WTC11 (cell line): ENCODE data around the gene TDP2. TPM values are rescaled to one million over a fixed set of nuclear protein-coding genes. Genes with fewer than 3 reads are reported as not detected.
A peak's percentile ranks its signal among the peaks of the same experiment; 100 is the strongest.

ENCODE experiments used
- ATAC-seq: fragments of 200-7000 bp; cut with Tn5 transposase; 2 replicates; pipeline ENCODE4 v1.10.0; 2021; ENCODE audit warnings: mild to moderate bottlenecking, moderate library complexity
- CTCF ChIA-PET: fragments of 300-600 bp; sonication (Branson Sonifier 250); formaldehyde crosslinking; loops from one replicate; lab custom pipeline; 2021; ENCODE audit warnings: antibody characterized with exemption; lab: Charles Lee
- POLR2A ChIA-PET: fragments of 350-600 bp; sonication (Branson Sonifier 250); formaldehyde crosslinking; loops from one replicate; lab custom pipeline; 2021; ENCODE audit warnings: antibody characterized with exemption; lab: Charles Lee
- DNase-seq: peaks from one replicate; pipeline ENCODE4 v3.0.0; 2021; ENCODE audit warnings: low spot score
- H3K27ac Mint-ChIP-seq: 2 replicates; pipeline ENCODE4 v1.8.0; 2021; ENCODE audit warnings: mixed read lengths
- H3K27me3 Mint-ChIP-seq: 2 replicates; pipeline ENCODE4 v1.8.0; 2021; ENCODE audit warnings: low read depth, mild to moderate bottlenecking, moderate library complexity, mixed read lengths
- H3K36me3 Mint-ChIP-seq: 2 replicates; pipeline ENCODE4 v1.8.0; 2021; ENCODE audit warnings: mixed read lengths
- H3K4me1 Mint-ChIP-seq: 2 replicates; pipeline ENCODE4 v1.8.0; 2022; ENCODE audit warnings: mixed read lengths
- H3K4me3 Mint-ChIP-seq: 2 replicates; pipeline ENCODE4 v1.8.0; 2021; ENCODE audit warnings: mild to moderate bottlenecking, moderate library complexity, mixed read lengths
- H3K9me3 Mint-ChIP-seq: 2 replicates; pipeline ENCODE4 v1.8.0; 2021; ENCODE audit warnings: mixed read lengths
- CREB1 ChIP-seq: sonication (generic); formaldehyde crosslinking; IDR thresholded peaks from 2 replicates; pipeline ENCODE4 v1.8.0; 2023; ENCODE audit warnings: mild to moderate bottlenecking, missing genetic modification reagents
- EMX1 ChIP-seq: fragments of 250-450 bp; sonication (Bioruptor Pico); IDR thresholded peaks from 2 replicates; pipeline ENCODE4 v1.8.0; 2021; ENCODE audit warnings: mild to moderate bottlenecking
- FOXK1 ChIP-seq: sonication (generic); formaldehyde crosslinking; IDR thresholded peaks from 2 replicates; pipeline ENCODE4 v1.8.0; 2022; ENCODE audit warnings: mild to moderate bottlenecking, moderate library complexity, missing genetic modification reagents
- HMGA2 ChIP-seq: fragments of 250-450 bp; sonication (Bioruptor Pico); IDR thresholded peaks from 2 replicates; pipeline ENCODE4 v1.4.0; 2021; ENCODE audit warnings: mild to moderate bottlenecking, moderate library complexity
- NR3C1 ChIP-seq: sonication (generic); formaldehyde crosslinking; conservative IDR thresholded peaks from 2 replicates; pipeline ENCODE4 v1.8.1; 2023; ENCODE audit warnings: low read depth, mild to moderate bottlenecking, missing genetic modification reagents
- RORB ChIP-seq: fragments of 250-450 bp; sonication (Bioruptor Pico); IDR thresholded peaks from 2 replicates; pipeline ENCODE4 v1.9.0; 2021; ENCODE audit warnings: mild to moderate bottlenecking
- TCF7 ChIP-seq: sonication (generic); formaldehyde crosslinking; IDR thresholded peaks from 2 replicates; pipeline ENCODE4 v1.8.0; 2022; ENCODE audit warnings: mild to moderate bottlenecking, low read depth, missing genetic modification reagents, moderate library complexity
- ZNF263 ChIP-seq: sonication (generic); formaldehyde crosslinking; IDR thresholded peaks from 2 replicates; pipeline ENCODE4 v1.8.1; 2022; ENCODE audit warnings: low read depth, mild to moderate bottlenecking, moderate library complexity, missing genetic modification reagents
- total RNA-seq: library from RNA; stranded (reverse); gene quantifications from 3 replicates; pipeline ENCODE4 v1.2.3, GENCODE V29; 2021
- TF ChIP-seq, protein P1 (sequence below): sonication (generic); formaldehyde crosslinking; IDR thresholded peaks from 2 replicates; pipeline ENCODE4 v1.8.1; 2023; ENCODE audit warnings: mild to moderate bottlenecking, missing genetic modification reagents
- TF ChIP-seq, protein P2 (sequence below): fragments of 250-450 bp; sonication (Bioruptor Pico); IDR thresholded peaks from 2 replicates; pipeline ENCODE4 v1.9.0; 2021; ENCODE audit warnings: mild to moderate bottlenecking, borderline replicate concordance
- TF ChIP-seq, protein P3 (sequence below): fragments of 250-450 bp; sonication (Bioruptor Pico); conservative IDR thresholded peaks from 2 replicates; pipeline ENCODE4 v1.9.0; 2021; ENCODE audit warnings: mild to moderate bottlenecking

TDP2 gene
- total RNA-seq, 1 experiment from 2014 or later, result 49.1 TPM

DNA sequence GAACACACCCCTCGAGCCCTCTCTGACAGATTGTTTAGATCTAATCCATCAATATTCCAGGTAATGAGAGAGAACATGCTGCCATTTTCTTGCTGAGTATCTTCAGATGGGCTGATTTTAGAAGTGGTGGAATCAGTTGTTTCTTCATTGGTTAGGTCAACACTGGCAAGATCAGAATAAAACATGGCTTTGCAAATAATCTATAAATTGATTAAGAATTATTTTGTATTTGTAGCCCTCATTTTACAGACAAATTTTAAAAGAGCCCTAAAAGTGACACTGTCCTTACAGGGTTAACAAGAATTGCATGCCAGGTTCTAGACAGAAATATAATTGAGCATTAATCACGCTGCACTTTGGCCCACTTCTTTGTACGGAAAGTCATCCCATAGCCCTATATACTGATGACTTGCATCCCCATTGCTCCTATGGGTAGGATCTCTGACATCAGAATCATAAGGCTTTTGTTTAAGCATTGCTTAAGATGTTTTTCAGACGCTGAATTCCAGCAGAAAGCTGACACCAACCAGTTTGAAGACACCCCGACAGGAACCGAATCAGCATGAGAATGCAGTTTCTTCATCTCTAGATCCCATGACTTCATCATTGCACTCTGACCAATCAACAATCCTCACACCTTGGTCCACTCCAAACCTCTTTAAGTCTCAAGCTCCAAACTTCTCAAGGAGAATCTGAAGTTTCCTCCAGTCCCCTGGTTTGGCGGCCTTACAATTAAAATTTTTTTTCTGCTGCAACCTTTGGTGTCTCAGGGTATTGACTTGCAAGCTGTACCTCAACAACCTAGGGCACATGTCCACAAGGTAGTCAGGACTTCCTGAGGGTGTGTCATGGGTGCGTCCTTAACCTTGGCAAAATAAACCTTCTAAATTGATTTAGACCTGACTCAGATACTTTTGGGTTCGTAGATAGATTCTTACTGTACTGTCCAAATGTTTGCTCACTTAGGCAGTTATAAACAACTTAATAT is 7.8 kb downstream of the TDP2 start:
- Mint-ChIP-seq H3K9me3 (no peaks in the 10 kb centered on the region), H3K27me3 (no peaks in the 10 kb centered on the region), H3K4me1 (peaks cover 28% of the 10 kb centered on the region), H3K36me3 (peaks cover 42% of the 10 kb centered on the region), H3K27ac (peak overlapping the region; percentile 94), H3K4me3 (no peak overlapping the region; the same call in 1 of the 2 replicates)
- TF ChIP-seq ZNF263, result no peak
- TF ChIP-seq, protein P1, sequence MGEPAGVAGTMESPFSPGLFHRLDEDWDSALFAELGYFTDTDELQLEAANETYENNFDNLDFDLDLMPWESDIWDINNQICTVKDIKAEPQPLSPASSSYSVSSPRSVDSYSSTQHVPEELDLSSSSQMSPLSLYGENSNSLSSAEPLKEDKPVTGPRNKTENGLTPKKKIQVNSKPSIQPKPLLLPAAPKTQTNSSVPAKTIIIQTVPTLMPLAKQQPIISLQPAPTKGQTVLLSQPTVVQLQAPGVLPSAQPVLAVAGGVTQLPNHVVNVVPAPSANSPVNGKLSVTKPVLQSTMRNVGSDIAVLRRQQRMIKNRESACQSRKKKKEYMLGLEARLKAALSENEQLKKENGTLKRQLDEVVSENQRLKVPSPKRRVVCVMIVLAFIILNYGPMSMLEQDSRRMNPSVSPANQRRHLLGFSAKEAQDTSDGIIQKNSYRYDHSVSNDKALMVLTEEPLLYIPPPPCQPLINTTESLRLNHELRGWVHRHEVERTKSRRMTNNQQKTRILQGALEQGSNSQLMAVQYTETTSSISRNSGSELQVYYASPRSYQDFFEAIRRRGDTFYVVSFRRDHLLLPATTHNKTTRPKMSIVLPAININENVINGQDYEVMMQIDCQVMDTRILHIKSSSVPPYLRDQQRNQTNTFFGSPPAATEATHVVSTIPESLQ (CRISPR knock-in tag), result no peak
- no peak for TF ChIP-seq NR3C1 (CRISPR knock-in tag)
- TF ChIP-seq, protein P2, sequence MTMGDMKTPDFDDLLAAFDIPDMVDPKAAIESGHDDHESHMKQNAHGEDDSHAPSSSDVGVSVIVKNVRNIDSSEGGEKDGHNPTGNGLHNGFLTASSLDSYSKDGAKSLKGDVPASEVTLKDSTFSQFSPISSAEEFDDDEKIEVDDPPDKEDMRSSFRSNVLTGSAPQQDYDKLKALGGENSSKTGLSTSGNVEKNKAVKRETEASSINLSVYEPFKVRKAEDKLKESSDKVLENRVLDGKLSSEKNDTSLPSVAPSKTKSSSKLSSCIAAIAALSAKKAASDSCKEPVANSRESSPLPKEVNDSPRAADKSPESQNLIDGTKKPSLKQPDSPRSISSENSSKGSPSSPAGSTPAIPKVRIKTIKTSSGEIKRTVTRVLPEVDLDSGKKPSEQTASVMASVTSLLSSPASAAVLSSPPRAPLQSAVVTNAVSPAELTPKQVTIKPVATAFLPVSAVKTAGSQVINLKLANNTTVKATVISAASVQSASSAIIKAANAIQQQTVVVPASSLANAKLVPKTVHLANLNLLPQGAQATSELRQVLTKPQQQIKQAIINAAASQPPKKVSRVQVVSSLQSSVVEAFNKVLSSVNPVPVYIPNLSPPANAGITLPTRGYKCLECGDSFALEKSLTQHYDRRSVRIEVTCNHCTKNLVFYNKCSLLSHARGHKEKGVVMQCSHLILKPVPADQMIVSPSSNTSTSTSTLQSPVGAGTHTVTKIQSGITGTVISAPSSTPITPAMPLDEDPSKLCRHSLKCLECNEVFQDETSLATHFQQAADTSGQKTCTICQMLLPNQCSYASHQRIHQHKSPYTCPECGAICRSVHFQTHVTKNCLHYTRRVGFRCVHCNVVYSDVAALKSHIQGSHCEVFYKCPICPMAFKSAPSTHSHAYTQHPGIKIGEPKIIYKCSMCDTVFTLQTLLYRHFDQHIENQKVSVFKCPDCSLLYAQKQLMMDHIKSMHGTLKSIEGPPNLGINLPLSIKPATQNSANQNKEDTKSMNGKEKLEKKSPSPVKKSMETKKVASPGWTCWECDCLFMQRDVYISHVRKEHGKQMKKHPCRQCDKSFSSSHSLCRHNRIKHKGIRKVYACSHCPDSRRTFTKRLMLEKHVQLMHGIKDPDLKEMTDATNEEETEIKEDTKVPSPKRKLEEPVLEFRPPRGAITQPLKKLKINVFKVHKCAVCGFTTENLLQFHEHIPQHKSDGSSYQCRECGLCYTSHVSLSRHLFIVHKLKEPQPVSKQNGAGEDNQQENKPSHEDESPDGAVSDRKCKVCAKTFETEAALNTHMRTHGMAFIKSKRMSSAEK (CRISPR knock-in tag), result peak; percentile 77
- ATAC-seq (peak; percentile 89), DNase-seq (no peak)
- ChIA-PET CTCF (interaction anchor here (0.8 to 1.4 kb wide), 4 partner anchors 24 to 78 kb away, joined by 4 to 5 read pairs (median 4); no protein-coding TSS in a partner anchor), POLR2A (interaction anchor here (0.8 to 1.4 kb wide), 3 partner anchors 8 to 24 kb away, joined by 3 to 5 read pairs (median 4); partner anchors contain the start of genes ACOT13, KIAA0319 and TDP2)

DNA sequence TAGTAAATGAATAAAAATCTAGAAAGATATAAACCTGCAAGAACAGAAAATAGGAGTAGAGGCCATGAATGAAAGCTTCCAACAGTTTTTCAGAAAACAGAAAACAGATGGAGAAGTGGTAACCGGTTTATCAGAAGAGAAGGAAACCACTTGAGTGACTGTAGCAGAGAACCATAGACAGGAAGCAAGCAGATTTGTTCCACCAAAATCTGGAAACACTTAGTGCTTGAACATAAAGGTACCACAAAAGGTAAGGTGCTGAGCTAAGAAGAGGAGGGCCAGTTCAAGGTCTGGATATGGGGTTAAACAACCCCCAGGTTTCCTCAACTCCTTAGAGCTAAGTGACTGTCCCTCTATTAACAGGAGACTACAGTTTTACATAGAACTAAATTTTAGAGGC is 11.5 kb downstream of the TDP2 start:
- no peak for TF ChIP-seq HMGA2 (CRISPR knock-in tag)
- TF ChIP-seq FOXK1 (CRISPR knock-in tag), result no peak
- TF ChIP-seq RORB (CRISPR knock-in tag), result no peak
- no peak for TF ChIP-seq TCF7 (CRISPR knock-in tag)
- TF ChIP-seq, protein P1 (CRISPR knock-in tag), result no peak
- no peak for TF ChIP-seq CREB1
- Mint-ChIP-seq H3K4me3 (no peak overlapping the region), H3K36me3 (peaks cover 33% of the 10 kb centered on the region), H3K27ac (peak overlapping the region; percentile 51; the same call in 1 of the 2 replicates), H3K9me3 (no peaks in the 10 kb centered on the region), H3K4me1 (peaks cover 20% of the 10 kb centered on the region), H3K27me3 (no peaks in the 10 kb centered on the region)
- CTCF ChIA-PET, result interaction anchor here (0.7 kb wide), 1 partner anchor 54 kb away, joined by 3 read pairs; no protein-coding TSS in a partner anchor
- POLR2A ChIA-PET, result interaction anchor here (1.1 kb wide), 1 partner anchor 9 kb away, joined by 4 read pairs; the partner anchor contains the start of gene KIAA0319
- no peak for ATAC-seq
- DNase-seq, result no peak

DNA sequence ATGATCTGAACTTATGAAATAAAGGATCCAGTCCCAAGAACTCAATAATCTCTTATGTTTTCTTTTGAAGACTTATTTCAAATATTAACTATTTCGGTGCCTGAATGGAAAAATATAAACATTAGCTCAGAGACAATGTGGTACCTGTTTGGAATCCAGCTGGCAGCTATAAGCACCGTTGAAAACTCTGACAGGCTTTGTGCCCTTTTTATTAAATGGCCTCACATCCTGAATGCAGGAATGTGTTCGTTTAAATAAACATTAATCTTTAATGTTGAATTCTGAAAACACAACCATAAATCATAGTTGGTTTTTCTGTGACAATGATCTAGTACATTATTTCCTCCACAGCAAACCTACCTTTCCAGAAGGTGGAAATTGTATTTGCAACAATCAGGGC is 16.3 kb downstream of the TDP2 start:
- ATAC-seq (no peak), DNase-seq (no peak)
- ChIA-PET POLR2A (no interaction called here), CTCF (no interaction called here)
- H3K36me3 Mint-ChIP-seq, result peaks cover 23% of the 10 kb centered on the region
- H3K4me1 Mint-ChIP-seq, result peaks cover 2% of the 10 kb centered on the region
- H3K4me3 Mint-ChIP-seq, result no peak overlapping the region
- no peaks in the 10 kb centered on the region for H3K9me3 Mint-ChIP-seq
- TF ChIP-seq, protein P3, sequence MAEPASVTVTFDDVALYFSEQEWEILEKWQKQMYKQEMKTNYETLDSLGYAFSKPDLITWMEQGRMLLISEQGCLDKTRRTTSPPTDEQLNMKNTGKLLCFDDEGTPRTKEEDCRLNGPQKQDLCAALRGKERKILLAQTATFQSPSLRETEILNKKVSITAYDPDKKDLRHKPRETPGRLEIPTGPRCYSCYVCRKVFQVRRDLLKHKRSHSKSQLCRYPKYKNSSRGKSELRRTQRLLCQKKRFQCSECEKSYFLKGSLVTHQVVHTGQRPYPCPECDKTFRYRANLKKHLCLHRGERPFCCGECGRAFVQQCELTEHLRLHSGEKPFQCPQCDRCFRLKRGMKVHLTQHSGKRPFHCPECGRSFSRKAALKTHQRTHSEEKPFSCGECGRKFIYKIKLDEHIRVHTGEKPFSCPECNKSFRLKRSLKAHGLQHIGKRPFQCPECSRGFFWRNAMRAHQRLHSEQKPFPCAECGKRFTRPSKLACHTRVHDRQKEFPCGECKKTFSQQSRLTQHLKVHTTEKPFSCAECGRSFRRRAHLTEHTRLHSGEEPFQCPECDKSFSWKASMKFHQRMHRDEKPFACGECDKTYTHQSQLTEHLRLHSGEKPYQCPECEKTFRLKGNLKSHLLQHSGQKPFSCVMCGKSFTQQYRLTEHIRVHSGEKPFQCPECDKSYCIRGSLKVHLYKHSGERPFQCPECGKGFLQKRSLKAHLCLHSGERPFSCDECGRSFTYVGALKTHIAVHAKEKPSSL (CRISPR knock-in tag), result no peak
- TF ChIP-seq EMX1 (CRISPR knock-in tag), result no peak
- H3K27me3 Mint-ChIP-seq, result no peaks in the 10 kb centered on the region
- H3K27ac Mint-ChIP-seq, result no peak overlapping the region
